GM12892 (cell line): ENCODE measurements around the gene RPS6KA1.

Experiments
- POLR2A ChIP-seq: IDR thresholded peaks from 2 replicates; pipeline ENCODE4 v1.6.1; 2011; ENCODE audit warnings: low read depth, low read length, control low read depth
- POLR2AphosphoS5 ChIP-seq: IDR thresholded peaks from 2 replicates; pipeline ENCODE4 v1.6.1; 2011; ENCODE audit warnings: low read depth, low read length, control low read depth
- TAF1 ChIP-seq: IDR thresholded peaks from 2 replicates; pipeline ENCODE4 v1.6.1; 2011; ENCODE audit warnings: low read depth, mild to moderate bottlenecking, control low read depth, low read length, borderline replicate concordance

GRCh38 chr1:26560403-26560780 is 30.8 kb downstream of the RPS6KA1 start:
- TF ChIP-seq POLR2A (no peak), POLR2AphosphoS5 (no peak), TAF1 (no peak)
